NCI-H526 (cell line): Measurements from ENCODE around the gene RBM19.

Source experiments
- DNase-seq, 2 experiments: peaks; one replicate each; lab custom pipeline; 2025; lab: John Stamatoyannopoulos, UW

RBM19 gene

DNA sequence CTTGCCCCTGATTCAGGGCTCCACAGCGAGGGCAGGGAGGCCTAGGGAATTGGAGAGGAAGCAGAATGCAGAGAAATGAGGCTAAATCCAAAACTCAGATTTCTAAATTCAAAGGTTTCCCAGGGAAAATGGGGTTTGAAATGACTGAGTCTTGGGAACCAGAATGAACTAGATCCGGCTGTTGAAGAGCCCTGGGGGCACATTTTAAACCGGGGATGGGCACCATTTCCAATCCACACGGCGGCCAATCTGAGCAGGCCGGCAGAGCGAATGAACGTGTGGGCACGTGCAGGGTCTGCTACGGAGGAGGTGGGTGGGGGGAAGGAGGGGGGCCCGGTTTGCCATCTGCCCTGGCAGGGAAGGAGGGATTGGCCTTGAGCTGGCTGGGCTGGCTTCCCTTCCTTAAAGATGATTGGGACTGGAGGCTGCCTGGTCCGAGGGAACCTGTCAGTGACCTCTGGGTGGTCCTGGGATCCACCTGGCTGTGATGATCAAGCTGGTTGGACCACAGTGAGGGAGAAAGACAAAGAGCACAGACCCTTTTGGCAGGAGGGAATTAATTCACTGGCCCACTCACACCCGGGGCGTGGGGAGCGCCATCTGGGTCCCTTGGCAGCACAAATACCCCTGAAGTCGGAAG, 161.0 kb downstream of the RBM19 start:
- no peak for DNase-seq

DNA sequence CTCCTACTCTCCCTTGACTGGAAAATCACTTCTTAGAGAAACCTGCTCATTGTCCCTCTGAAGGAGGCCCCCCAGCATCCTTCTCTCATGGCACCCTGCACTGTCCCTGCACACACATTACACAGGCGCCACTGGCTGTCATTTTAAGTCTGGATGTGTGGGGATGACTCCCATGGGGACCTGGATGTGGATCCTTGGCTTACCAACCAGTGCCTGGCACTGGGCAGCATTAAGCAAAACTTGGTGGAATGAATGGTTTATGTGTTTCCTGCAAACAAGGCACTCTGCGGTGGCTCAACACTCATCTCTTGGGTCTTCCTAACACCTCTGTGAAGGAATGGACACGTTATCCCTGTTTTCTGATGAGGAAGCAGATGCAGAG, 162.4 kb downstream of the RBM19 start:
- no peak for DNase-seq

DNA sequence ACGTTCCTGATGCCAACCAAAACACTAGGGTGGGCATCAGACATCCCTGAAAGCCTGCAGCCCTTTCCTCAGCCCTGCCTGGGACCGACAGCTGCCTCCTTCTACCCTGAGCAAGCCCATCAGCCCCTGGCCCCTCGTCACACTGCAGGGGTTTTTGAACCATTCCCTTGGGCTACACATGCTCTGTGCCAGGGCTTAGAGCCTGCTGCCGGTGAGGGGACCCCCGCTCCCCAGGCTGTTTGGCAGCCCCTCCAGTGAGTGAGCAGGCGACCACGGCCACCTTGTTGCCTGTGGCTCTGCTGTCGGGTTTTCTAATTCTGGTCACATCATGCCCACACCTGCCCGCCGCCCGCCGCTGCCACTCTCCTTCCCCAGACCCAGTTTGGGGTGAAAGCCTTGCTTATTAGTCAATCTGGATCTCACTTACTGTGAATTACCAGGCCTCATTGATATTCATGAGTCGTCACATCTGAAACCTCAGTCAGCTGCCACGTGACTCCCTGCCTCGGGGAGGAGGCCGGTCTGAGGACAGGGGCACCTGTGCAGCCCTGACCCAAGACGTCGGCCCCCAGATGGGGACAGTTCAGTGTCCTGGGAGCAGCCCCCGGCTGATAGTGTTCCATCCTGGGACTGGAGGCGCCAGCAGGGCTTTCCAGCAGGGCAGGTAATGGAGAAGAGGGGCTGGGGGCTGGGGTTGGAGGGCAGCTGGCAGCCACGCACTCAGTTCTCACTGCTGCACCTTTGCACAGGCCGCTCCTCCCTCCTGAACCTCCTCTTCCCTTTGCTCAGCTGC, 163.0 kb downstream of the RBM19 start:
- no peak for DNase-seq

- no peak for DNase-seq
These were observed 163.9 kb downstream of the RBM19 start for GRCh38 chr12:113802000-113802749.

DNA sequence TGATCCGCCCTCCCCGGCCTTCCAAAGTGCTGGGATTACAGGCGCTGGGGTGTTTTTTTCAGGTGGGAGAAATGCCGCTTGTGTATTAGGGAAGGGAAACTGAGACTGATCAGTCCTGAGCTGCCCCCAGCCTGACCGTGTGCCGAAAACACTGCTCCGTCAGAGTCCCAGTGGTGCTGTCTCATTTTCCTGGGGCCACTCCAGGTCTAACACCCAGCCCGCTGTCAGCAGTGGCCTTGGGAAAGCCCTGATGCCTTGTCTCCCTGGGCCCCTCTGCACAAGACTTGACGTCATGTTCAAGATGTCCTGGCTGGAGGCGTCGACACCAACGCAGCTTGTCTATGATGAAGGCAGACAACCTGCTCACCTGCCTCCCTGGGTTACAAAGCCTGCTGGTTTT, 165.9 kb downstream of the RBM19 start:
- no peak for DNase-seq

DNA sequence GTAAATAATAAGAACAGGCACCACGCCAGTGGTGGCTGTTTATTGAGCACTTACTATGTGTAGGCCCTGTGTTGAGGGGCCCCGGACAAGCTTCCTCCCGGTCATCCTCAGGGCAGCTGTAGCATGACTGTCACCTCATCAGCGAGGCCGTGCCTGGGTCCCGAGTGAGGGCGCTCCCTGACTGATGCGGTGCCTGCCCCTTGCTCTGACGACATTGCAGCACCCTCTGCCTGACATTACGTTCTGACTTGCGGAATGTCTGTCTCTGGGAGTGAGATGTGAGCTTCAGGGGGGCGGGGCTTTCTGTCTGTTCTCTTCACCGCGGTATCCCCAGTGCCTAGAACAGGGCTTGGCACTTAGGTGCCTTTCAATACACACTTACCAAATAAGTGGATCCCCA, 167.6 kb downstream of the RBM19 start:
- no peak for DNase-seq

- no peak for DNase-seq
These were observed 168.6 kb downstream of the RBM19 start for GRCh38 chr12:113797535-113797868.

GRCh38 chr12:113796852-113797534, 169.1 kb downstream of the RBM19 start:
- DNase-seq = no peak

- DNase-seq = no peak
These were observed 169.9 kb downstream of the RBM19 start for GRCh38 chr12:113796066-113796827.

DNA sequence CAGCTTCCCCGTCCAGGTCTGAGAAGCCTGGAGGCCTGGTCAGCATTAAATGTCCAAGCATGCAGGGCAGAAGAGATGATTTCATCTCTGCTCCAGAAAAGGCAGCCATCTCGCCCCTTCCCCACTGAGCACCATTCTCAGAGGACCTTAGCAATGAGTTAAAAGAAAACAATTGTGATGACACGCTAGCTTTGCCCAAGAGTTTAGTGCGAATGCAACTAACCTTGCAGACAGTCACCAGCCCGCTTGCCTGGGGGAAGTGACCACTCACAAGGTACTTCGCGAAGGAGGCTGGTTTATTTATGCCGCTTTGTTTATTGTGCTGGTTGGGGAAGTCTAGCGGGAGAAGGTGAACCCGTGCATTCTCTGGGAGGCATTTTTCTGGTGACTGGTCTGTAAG, 170.7 kb downstream of the RBM19 start:
- no peak for DNase-seq

DNA sequence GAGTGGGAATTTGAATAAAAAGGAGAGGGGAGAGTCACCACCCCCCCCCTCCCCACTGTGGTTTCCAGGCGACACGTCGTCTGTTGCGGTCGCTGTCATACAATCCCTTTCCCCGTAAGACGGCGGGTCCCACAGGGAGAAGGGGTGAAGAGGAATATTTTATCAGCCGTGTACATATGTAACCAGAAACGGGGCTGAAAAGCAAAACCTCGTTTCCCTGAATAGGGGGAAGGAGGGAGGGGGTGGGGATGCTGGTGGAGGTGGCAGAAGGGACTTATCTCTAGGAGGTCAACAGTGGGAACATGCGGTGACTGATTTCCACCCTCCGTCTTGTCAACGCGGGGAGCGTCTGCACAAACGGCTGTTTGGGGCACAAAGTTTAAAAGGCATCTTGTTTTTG, 171.4 kb downstream of the RBM19 start:
- peak; percentile 37 to 74 for DNase-seq

DNA sequence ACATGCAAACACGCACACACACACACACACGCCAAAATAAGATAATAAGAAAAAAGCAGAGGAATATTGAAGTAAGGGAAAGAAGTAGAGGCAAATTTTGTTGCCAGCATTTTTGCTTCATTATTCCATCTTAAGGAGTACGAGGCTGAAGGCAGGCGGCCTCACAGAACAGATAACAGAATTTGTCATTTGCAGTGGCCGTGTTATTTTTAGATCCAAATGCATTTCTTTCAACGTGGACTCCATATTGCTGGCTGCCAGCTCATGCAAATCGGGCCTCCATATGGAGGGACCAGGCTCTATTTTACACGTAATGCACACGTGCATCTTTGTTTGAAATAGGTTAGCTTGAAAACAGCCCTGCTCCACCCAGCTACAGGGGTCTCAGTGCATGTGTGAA, 172.9 kb downstream of the RBM19 start:
- DNase-seq = no peak

DNA sequence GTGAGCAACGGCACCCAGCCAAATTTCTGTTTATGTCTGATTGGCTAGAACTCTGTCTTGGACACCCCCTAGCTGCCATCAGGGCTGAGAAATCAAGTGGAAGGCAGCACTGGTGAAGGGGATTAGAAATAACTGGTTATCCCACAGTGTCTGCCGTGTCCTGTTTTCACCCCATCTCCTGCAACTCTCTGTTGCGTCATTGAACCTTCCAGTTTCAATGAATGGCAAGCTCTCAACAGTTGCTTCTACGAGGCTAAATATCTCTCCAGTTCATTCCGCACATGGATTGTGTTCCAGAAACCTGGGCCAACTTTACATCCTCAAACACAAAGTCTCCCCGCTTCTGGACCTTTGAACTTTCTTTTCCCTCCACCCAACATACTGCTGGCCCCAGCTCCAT, 173.7 kb downstream of the RBM19 start:
- no peak for DNase-seq

- no peak for DNase-seq
These were observed 177.9 kb downstream of the RBM19 start for GRCh38 chr12:113788020-113788856.

DNA sequence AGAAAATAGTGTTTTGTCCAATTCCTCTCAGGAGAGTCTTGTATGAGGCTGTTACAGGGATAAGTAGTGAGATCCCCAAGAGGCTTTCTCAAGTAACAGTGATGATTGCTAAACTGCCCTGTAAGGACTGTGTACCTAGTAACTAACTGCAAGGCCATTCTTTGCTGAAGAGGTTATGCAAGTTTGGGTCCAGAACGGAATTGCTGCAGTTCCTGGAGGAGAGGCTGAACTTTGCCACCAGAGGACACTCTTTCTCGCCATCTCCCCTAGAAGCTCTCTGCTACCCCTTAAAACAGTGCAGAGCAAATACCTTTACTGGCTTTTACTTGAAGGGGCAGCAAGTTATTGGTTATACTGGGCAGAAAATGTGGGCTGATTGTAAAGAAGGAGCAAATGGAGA, 180.0 kb downstream of the RBM19 start:
- no peak for DNase-seq

GRCh38 chr12:113783811-113784210, 182.3 kb downstream of the RBM19 start:
- peak in 1 of 2 experiments; percentile 52 for DNase-seq

DNA sequence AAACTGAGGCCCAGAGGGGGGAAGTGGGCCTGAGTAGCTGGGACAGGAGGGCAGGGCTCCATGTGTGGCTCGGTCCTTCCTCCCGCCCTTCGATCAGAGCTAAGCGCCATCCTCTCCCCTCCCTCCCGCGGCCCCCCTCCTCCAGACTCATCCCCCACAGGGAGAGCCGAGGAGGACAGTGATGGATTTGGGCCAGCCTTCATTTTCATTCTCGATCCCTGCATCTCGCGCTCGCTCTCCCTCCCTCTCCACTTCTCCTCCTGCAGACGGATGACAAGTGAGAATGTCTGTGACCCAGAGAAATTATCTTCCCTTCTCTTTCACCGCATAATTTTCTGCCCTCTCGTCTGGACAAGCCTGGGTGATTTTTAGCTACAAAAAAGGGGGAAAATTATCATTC, 183.3 kb downstream of the RBM19 start:
- DNase-seq = no peak

- DNase-seq = no peak
These were observed 184.5 kb downstream of the RBM19 start for GRCh38 chr12:113781415-113782198.

DNA sequence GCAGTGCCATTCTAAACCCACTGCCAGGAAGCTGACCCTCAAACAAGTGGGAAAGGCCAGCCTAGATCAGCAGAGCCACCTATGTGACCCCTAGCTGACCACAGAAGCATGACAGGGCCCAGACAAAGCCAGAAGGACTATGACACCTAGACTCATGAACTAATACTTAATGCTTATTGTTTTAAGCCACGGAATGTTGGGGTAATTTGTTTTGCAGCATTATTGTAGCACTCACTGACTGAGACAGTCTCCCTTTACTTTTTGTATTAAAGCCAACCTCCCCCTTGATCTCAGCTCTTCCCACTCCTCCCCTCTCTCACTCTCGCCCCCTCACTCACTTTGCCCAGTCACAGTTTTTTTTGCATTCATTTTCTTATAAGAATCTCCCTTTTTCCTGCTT, 186.4 kb downstream of the RBM19 start:
- DNase-seq = no peak
